GM13976 (cell line): ENCODE data around the gene SNORC.
A peak's percentile ranks its signal among the peaks of the same experiment; 100 is the strongest.

Source experiments
- DNase-seq: peaks from one replicate; pipeline ENCODE4 v3.0.0; 2012; ENCODE audit warnings: low spot score
- in situ Hi-C: fragments of 300-500 bp; cut with MboI; formaldehyde crosslinking; loops from one replicate; pipeline ENCODE4 v1.12.0; 2022; ENCODE audit warnings: low sequenced_read_pairs, mixed read lengths, inconsistent platforms; ENCODE audit not compliant: unreplicated experiment
- TF ChIP-seq, protein P1 (sequence below): IDR thresholded peaks from 2 replicates; pipeline ENCODE4 v1.5.1; 2012; ENCODE audit warnings: borderline replicate concordance, mild to moderate bottlenecking; ENCODE audit not compliant: insufficient read depth; ENCODE audit errors: extremely low read depth, missing control alignments, control extremely low read depth

Gene SNORC

DNA sequence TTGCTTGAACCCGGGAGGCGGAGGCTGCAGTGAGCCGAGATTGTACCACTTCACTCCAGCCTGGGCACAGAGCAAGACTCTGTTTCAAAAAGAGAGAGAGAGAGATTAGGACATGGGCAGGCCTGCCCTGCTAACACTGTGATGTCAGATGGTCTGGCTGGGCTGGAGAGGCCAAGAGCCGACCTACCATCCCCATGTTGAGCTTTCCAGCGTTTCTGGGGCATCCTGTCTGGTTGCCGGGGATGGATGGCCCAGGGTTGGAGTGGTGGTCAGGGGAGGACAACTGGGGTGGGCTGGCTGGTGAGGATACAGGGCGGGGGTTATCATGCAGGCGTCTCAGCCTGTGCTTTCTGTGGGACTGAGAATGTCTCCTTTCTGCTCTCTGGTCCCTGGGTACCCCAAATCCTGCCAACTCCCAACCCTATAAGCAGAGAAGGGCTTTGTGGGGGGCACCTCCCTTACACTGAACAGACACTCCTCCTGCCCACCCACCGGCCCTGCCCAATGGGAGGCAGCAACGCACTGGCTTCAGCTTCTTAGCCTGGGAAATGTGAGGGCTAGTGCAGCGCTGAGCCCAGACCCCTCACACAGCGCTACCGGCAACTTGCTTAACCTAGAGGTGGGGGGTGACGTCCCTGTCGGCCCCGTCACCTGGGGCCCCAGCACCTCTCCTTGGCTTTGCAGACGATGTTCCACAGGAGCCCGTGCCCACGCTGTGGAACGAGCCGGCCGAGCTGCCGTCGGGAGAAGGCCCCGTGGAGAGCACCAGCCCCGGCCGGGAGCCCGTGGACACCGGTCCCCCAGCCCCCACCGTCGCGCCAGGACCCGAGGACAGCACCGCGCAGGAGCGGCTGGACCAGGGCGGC, 5.4 kb downstream of the SNORC start:
- TF ChIP-seq, protein P1, sequence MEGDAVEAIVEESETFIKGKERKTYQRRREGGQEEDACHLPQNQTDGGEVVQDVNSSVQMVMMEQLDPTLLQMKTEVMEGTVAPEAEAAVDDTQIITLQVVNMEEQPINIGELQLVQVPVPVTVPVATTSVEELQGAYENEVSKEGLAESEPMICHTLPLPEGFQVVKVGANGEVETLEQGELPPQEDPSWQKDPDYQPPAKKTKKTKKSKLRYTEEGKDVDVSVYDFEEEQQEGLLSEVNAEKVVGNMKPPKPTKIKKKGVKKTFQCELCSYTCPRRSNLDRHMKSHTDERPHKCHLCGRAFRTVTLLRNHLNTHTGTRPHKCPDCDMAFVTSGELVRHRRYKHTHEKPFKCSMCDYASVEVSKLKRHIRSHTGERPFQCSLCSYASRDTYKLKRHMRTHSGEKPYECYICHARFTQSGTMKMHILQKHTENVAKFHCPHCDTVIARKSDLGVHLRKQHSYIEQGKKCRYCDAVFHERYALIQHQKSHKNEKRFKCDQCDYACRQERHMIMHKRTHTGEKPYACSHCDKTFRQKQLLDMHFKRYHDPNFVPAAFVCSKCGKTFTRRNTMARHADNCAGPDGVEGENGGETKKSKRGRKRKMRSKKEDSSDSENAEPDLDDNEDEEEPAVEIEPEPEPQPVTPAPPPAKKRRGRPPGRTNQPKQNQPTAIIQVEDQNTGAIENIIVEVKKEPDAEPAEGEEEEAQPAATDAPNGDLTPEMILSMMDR: peak; percentile 15
- DNase-seq: no peak
- in situ Hi-C loops: no loop called here

DNA sequence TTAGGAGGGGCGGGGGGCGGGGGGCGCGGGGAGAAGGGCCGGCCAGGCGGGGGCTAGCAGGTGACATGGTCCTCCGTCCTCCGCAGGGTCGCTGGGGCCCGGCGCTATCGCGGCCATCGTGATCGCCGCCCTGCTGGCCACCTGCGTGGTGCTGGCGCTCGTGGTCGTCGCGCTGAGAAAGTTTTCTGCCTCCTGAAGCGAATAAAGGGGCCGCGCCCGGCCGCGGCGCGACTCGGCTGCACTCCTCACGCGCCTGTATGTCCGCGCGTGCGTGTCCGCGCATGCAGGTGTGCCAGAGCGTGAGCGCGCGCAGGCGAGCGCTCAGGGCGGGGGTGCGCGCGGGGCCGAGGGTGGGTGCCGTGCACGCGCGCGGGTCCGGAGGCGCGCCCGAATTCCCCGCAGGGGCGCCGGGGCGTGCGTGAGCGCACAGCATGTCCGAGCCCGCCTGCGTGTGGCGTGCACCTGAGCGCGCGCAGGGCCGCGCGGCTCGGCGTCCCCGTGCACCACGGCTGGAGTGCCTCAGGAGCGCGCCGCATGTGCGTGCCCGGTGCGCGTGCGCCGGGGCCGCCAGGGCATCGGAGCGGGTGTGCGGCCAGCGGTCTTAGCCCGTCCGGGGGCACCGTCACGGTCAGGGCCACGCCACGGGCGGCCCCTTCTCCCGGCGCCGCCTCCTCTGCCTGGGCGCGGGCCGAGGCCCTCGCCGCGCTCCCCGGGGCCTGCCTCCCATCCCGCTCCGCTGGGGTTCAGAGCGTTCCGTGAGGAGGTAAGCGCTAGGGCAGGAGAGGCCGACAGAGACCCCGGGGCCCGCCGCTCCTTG, 6.3 kb downstream of the SNORC start:
- TF ChIP-seq, protein P1: peak; percentile 45
- peak; percentile 74 for DNase-seq
- in situ Hi-C loops: no loop called here

DNA sequence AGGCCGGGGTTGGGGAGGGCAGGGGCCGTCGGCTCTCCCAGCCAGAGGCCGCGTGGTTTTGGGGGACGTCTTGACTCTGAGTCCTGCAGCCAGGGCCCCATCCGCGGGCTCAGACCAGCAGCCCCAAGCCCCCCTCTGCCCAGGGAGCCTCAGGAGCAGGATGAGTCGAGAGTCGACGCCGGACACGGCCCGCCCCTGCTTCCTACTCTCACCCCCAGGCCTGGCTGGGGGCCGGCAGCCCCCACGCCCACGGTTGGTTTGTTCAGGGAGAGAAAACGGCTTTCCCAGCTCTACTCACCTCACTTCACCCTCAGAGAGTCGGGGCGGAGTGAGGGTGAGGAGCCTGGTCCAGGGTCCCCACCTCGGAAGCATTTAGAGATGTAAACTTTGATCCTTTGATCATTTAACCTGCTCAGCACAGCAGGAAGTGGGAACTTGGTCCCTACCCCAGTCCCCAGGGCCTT, 6.9 kb downstream of the SNORC start:
- no peak for DNase-seq
- TF ChIP-seq, protein P1: no peak
- in situ Hi-C loops: no loop called here

DNA sequence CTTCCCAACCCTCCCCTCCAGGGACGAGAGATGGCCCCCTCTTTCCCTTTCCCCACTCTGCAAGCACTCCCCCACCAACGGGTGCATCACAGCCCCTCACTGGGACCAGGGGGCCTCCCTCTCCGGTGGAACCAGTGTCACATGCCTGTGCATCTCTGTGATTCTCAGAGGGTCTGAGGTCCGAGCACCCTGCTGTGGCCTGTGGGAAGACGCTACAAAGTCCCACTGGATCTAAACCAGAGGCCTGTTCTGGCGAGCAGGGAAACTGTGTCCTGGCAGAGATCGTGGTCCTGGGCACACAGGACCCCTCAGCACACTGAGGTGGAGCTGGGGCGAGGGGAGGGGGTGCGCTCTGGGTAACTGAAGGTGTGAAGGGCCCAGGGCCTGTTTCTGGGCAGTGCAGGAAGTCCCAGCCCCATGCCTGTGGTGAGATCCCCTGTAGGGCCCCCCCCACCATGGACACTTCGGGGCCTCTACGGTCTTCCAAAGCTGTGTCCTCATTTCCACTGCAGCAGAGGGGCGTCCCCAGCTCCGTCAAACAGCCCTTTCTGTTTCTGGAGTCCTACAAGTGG, 8.0 kb downstream of the SNORC start:
- no peak for DNase-seq
- TF ChIP-seq, protein P1: no peak
- in situ Hi-C loops: no loop called here

DNA sequence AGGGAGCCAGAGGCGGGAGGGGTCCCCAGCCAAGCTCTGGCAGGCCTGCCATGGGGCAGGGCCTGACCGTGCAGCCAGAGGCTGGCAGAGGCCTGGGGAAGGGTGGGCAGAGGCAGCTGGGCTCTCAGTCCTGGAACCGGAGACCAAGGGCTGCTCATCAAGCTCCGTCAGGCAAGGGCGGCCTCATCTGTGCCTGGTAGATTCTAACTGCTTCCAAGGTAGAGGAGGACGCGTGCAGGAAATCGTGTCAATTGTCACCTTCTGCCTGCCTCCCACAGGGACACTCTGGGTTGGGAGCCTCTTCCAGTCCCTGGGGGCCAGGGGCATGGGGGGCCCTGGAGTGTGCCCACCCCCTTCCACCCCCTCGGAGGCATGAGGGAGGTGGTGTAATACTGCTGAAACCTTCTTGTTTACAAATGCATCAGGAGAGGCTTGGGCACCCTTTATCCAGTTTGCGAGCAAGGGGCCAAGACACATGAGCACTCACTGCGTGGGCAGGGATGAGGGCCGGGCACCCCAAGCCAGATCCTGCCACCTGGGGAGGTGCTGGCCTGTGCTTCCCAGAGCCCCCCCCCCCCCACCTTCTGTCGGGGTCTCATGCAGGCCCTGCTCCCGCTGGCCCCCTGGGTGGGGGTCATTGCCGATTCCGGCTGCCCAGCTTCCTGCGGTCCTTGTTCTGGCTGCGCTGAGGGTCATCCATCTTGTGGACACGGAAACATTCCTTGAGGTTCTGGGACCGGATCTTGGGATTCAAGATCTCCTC, 9.0 kb downstream of the SNORC start:
- no peak for DNase-seq
- in situ Hi-C loops: no loop called here
- TF ChIP-seq, protein P1: no peak

DNA sequence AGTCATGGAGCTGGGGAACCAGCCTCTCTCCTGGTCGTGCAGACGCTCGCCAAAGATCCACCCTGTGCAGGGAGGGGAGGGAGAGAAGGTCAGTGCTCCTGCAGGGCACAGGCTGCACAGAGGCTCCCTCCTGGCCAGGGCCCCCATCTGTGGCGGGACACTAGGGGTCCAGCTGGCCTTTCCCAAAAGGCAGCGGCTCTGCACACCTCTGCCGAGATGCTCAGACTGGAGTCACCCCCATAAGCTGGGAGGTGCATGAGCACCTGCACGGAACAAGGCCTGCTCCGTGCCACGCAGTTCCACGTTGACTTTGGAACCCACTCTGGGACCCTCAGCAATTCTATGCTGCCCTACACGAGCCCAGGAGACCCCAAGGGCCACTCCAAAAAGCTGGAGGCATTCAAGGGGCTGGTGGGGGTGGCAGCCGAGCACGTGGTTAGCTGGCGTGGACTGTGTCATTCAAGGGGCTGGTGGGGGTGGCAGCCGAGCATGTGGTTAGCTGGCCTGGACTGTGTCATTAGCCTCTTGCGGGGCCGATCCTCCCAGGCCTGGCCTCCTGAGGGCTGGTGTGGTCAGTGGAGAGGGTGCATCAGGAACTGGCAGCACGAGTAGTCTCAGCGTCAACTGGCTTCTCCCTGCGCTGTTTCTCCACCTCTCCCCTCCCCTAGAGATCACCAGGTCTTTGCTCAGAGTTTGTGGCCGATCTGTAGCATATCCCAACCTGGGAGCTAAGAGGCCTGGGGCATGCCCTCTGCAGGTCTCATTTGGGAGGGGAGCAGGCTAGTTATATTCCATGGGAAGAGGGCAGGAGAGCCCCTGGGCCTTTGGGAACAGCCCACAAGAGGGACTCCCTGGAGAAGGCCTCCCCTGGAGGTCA, 9.8 kb downstream of the SNORC start:
- TF ChIP-seq, protein P1: no peak
- in situ Hi-C loops: no loop called here
- no peak for DNase-seq
